GM21619 (cell line): ENCODE measurements around the gene IRGC.
"Not testable (repeated sequence)": the region's sequence is repeated elsewhere in the genome, so short reads cannot be mapped to it uniquely, and the experiment has no call there.

ENCODE experiments used
- ATAC-seq: cut with Tn5 transposase; IDR thresholded peaks from one replicate; pipeline ENCODE4 v1.9.1; 2021; ENCODE audit not compliant: unreplicated experiment

The IRGC gene

GRCh38 chr19:43751466-43752220, 35.8 kb downstream of the IRGC start:
- ATAC-seq = no peak

DNA sequence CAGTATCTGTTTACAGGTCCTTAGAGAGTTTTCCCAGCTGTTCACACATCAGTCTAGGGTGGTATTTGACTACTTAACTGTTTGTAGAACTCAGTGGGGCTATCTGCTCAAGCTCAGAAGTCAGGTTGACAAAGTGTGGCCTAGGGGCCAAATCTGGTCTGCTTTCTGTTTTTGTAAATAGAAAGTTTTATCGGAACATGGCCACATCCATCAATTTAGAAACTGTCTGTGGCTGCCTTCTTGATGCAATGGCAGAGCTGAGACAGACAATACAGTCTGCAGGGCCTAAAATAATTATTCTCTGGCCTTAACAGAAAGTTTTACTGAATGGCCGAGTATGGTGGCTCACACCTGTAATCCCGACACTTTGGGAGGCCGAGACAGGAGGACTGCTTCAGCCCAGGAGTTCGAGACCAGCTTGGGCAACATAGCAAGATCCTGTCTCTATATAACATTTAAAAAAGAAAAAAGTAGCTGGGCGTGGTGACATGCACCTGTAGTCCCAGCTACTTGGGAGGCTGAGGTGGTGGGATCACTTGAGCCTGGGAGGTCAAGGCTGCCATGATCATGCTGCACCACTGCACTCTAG, 36.5 kb downstream of the IRGC start:
- no peak for ATAC-seq

GRCh38 chr19:43754253-43754502, 38.3 kb downstream of the IRGC start:
- no peak for ATAC-seq

DNA sequence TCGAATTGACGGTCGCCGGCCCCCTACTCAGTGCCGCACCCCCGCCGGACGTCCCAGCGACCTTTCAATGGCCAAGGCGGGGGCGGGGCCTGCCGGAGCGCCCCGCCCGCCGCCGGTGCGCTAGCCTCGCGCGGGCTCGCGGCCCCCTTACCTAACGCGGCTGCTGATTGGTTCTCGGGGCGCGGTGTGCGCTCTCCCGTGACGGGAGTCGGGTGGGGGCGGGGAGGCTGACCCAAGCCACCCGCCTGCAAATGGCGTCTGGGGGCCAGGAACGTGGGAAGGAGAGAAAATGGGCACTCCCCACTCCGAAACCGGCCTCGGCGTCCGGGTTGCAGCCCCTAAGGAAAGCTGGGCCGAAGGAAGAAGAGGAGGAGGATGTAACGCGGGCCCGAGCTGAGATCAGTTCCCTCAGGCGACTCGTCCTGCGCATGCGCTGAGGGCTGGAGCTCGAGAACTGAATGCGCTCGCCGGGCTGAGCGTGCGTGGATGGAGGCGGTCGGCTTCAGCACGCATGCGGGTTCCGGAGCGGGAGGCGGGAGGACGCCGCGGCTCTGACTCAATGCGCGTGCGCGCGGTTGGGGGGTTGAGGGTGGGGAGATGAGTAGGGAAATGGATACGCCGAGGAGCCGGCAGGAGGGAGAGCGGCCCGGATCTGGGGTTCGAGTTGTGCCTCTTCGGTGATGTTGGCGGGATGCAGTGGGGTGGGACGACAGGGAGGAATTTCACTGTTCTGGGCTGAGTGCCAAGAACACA, 38.8 kb downstream of the IRGC start, which contains the start of gene SMG9:
SMG9 (minus strand) TSS at position 460 of the 753 bp plus-strand sequence. CDS start 4,221 bp downstream, outside the sequence.
- ATAC-seq = peak; percentile 50

DNA sequence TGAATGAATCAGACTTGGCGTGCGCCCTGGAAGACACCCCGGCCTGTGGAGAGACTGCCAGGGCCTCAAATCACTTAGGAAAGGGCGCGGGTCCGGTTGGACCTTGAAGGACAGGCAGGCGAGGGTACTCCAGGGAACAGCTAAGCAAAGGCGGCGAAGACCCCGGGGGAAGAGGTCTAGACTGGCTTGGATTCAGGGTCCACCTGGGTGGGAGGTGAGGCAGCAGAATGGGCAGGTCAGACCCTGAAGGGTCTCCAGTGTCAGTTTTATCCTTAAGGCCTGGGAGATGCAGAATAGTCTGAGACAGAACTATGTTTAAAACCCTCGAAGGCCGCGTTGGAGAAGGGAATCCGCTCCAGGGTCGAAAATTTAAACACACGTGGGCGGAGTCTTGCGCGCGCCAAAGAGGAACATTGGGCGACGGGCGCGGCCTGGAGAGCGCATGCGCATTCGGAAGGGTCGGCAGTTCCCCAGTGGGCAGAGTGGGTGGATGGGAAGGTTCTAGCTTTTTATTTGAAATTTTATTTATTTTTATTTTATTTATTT, 39.5 kb downstream of the IRGC start:
- no peak for ATAC-seq

DNA sequence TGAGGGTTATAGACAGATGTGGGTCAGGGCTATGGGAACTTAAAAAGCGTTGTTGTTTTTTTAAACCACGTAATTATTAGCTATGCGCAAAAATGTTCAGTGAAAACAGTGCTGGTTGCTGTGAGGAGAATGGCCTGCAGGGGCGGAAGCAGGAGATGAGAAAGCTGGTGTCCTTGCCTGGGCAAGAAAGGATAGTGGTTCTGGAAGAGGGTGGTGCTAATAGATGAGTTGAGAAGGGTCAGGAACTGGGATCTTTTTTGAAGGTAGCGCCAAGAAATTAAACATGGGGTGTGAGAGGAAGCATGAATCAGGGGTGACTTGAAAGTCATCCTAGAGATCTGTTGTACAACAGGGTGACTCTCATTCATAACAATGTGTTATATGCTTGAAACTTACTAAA, 43.6 kb downstream of the IRGC start:
- ATAC-seq = no peak

- ATAC-seq = no peak
Observed at GRCh38 chr19:43760941-43761340, 45.1 kb downstream of the IRGC start.

DNA sequence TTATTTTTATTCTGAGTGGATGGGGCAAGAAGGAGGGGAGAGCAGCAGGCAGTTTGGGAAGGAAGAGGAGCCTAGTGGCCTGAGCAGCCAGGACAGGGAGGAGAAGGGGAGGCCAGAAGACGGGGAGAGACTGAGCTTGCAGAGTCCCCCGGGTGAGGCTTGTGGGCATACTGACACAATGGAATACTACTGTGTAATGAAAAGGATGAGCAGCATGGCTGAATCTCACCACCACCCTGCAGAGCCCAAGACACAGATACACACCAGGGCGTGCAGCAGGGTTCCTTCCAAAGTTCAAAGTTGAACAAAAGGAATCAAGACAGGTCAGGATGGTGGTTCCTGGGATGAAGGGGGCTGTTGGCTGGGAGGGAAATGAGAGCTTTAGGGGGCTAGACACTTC, 46.9 kb downstream of the IRGC start:
- no peak for ATAC-seq

GRCh38 chr19:43763473-43763939, 47.6 kb downstream of the IRGC start:
- no peak for ATAC-seq

- ATAC-seq = not testable (repeated sequence)
Observed at GRCh38 chr19:43764684-43765083, 48.8 kb downstream of the IRGC start.

DNA sequence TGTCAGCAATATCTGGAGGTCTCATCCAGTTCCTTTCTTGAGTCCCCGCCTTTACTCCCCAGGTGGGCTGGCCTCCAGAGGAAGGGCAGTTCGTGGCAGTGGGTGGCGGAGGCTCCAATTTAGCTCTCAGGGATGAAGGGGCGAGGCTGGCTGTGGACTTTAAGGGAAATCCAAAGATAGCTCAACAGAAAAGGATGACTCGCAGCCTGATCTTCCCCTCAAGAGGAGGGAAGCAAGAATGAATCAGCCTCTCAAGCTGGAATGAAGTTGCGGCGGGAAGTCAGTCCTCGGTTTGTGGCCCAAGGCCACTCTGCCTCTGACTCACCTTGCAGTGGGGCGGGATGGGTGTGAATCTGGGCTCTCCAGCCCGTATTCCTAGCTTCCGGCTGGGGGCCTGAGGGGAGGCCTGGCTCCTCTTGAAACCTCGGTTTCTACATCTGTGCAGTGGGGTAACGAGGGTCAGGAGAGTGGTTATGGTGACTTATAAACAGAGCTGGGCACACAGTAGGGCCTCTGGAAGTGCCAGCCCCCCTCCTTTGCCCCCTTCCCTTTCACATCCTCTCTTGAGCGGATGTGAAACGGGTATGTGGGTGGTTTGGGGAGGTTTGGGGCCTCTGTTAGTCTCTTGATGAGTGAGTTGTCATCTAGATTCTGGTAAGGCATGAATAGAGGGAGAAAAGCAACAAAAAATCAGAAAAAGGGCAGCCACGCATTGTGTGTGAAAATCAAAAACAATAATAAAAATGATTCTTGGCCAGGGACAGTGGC, 49.4 kb downstream of the IRGC start:
- peak; percentile 62 for ATAC-seq

DNA sequence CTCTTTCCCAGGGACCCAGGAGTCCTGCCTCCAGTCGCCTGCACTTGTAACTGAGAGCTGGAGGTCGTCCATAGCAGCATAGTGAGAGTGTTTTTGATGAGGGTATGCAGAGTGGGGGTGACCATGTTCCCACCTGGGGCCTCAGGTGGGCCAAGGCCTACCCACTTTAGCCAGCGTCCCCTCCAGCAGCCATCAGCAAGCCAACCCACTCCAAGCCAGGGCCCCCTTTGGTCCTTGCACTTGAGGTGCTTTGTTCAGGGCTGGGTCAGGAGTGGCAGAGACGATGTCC, 50.8 kb downstream of the IRGC start:
- no peak for ATAC-seq

GRCh38 chr19:43767316-43767715, 51.4 kb downstream of the IRGC start:
- ATAC-seq = no peak

GRCh38 chr19:43767818-43768217, 51.9 kb downstream of the IRGC start:
- ATAC-seq = no peak

GRCh38 chr19:43768273-43769050, 52.6 kb downstream of the IRGC start:
- no peak for ATAC-seq

- ATAC-seq = no peak
Observed at GRCh38 chr19:43769256-43769655, 53.4 kb downstream of the IRGC start.
